ENCODE measurements around the gene A2ML1.
"Not testable (repeated sequence)": the region's sequence is repeated elsewhere in the genome, so short reads cannot be mapped to it uniquely, and the experiment has no call there.

The A2ML1 gene

DNA sequence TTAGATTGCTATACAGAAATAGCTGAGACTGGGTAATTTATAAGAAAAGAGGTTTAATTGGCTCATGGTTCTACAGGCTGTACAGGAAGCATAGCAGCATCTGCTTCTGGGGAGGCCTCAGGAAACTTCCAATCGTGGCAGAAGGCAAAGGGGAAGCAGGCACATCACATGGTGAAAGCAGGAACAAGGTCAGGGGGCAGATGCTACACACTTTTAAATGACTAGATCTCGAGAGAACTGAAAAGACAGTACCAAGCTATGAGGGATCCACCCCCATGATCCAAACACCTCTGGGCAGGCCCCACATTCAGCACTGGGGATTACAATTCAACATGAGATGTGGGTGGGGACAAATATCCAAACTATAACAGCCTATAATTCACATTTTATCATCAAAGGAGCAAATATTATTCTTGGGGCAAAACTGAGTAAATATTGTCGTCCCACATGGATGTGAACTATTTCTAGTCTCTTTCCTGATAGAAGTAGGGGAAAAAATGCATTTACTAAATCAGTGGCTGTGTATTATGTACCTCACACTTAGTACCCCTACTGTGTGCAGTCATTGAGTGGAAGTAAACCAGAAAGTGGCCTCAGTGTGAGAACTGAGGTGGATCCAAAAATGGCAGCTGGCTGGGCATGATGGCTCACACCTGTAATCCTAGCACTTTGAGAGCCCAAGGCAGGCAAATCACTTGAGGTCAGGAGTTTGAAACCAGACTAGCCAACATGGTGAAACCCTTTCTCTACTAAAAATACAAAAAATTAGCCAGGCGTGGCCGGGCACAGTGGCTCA is 25.4 kb upstream of the A2ML1 start:
- no peaks in the 10 kb centered on the region for H3K36me3 Mint-ChIP-seq (ENCODE audit: insufficient read depth)
- ATAC-seq (replicated peaks; ENCODE audit: extremely low read depth, poor library complexity, severe bottlenecking) (no peak), DNase-seq (ENCODE audit: low spot score in 2 of 2) (no peak)
- H3K4me1 Mint-ChIP-seq = no peaks in the 10 kb centered on the region
- H3K4me3 Mint-ChIP-seq = no peak overlapping the region
- no peak overlapping the region for H3K27ac Mint-ChIP-seq (ENCODE audit: low read depth)
- H3K9me3 Mint-ChIP-seq = no peaks in the 10 kb centered on the region
- peaks cover 13% of the 10 kb centered on the region for H3K27me3 Mint-ChIP-seq

DNA sequence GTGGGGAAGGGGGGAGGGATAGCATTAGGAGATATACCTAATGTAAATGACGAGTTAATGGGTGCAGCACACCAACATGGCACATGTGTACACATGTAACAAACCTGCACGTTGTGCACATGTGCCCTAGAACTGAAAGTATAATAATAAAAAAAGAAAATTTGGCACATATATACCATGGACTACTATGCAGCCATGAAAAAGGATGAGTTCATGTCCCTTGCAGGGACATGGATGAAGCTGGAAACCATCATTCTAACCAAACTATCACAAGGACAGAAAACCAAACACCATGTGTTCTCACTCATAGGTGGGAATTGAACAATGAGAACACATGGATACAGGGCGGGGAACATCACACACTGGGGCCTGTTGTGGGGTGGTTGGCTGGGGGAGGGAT is 21.2 kb upstream of the A2ML1 start:
- not testable (repeated sequence) for H3K4me1 Mint-ChIP-seq

GRCh38 chr12:8804833-8805232 is 17.6 kb upstream of the A2ML1 start:
- H3K36me3 Mint-ChIP-seq (ENCODE audit: insufficient read depth); H3K4me3 Mint-ChIP-seq; ATAC-seq (replicated peaks; ENCODE audit: extremely low read depth, poor library complexity, severe bottlenecking); DNase-seq (ENCODE audit: low spot score in 2 of 2); H3K4me1 Mint-ChIP-seq; H3K27ac Mint-ChIP-seq (ENCODE audit: low read depth); H3K9me3 Mint-ChIP-seq: not testable (repeated sequence)
- H3K27me3 Mint-ChIP-seq = peaks cover 18% of the 10 kb centered on the region

More for the DNA sequence above, 21.2 kb upstream of the A2ML1 start:
- H3K4me3 Mint-ChIP-seq; H3K9me3 Mint-ChIP-seq; H3K27ac Mint-ChIP-seq (ENCODE audit: low read depth); ATAC-seq (replicated peaks; ENCODE audit: extremely low read depth, poor library complexity, severe bottlenecking); H3K36me3 Mint-ChIP-seq (ENCODE audit: insufficient read depth); DNase-seq (ENCODE audit: low spot score in 2 of 2): not testable (repeated sequence)
- peaks cover 25% of the 10 kb centered on the region for H3K27me3 Mint-ChIP-seq

GRCh38 chr12:8805487-8805886 is 16.9 kb upstream of the A2ML1 start:
- not testable (repeated sequence) for H3K27ac Mint-ChIP-seq (ENCODE audit: low read depth); H3K36me3 Mint-ChIP-seq (ENCODE audit: insufficient read depth); H3K4me3 Mint-ChIP-seq; ATAC-seq (replicated peaks; ENCODE audit: extremely low read depth, poor library complexity, severe bottlenecking); H3K4me1 Mint-ChIP-seq; H3K9me3 Mint-ChIP-seq; DNase-seq (ENCODE audit: low spot score in 2 of 2)
- H3K27me3 Mint-ChIP-seq = peaks cover 18% of the 10 kb centered on the region

- H3K9me3 Mint-ChIP-seq; H3K4me3 Mint-ChIP-seq; ATAC-seq (replicated peaks; ENCODE audit: extremely low read depth, poor library complexity, severe bottlenecking); H3K27ac Mint-ChIP-seq (ENCODE audit: low read depth); H3K36me3 Mint-ChIP-seq (ENCODE audit: insufficient read depth); H3K4me1 Mint-ChIP-seq; DNase-seq (ENCODE audit: low spot score in 2 of 2): not testable (repeated sequence)
- peaks cover 18% of the 10 kb centered on the region for H3K27me3 Mint-ChIP-seq
Observed at GRCh38 chr12:8807084-8807483, 15.3 kb upstream of the A2ML1 start.

DNA sequence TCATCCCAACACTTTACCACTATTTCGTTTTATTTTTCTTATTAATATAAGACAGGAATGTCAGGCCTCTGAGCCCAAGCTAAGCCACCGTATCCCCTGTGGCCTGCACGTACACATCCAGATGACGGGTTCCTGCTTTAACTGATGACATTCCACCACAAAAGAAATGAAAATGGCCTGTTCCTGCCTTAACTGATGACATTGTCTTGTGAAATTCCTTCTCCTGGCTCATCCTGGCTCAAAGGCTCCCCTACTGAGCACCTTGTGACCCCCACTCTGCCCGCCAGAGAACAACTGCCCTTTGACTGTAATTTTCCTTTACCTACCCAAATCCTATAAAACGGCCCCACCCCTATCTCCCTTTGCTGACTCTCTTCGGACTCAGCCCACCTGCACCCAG is 12.3 kb upstream of the A2ML1 start:
- not testable (repeated sequence) for ATAC-seq (replicated peaks; ENCODE audit: extremely low read depth, poor library complexity, severe bottlenecking); H3K27ac Mint-ChIP-seq (ENCODE audit: low read depth); H3K4me3 Mint-ChIP-seq; H3K4me1 Mint-ChIP-seq; H3K9me3 Mint-ChIP-seq; DNase-seq (ENCODE audit: low spot score in 2 of 2); H3K36me3 Mint-ChIP-seq (ENCODE audit: insufficient read depth)
- H3K27me3 Mint-ChIP-seq = peaks cover 17% of the 10 kb centered on the region

DNA sequence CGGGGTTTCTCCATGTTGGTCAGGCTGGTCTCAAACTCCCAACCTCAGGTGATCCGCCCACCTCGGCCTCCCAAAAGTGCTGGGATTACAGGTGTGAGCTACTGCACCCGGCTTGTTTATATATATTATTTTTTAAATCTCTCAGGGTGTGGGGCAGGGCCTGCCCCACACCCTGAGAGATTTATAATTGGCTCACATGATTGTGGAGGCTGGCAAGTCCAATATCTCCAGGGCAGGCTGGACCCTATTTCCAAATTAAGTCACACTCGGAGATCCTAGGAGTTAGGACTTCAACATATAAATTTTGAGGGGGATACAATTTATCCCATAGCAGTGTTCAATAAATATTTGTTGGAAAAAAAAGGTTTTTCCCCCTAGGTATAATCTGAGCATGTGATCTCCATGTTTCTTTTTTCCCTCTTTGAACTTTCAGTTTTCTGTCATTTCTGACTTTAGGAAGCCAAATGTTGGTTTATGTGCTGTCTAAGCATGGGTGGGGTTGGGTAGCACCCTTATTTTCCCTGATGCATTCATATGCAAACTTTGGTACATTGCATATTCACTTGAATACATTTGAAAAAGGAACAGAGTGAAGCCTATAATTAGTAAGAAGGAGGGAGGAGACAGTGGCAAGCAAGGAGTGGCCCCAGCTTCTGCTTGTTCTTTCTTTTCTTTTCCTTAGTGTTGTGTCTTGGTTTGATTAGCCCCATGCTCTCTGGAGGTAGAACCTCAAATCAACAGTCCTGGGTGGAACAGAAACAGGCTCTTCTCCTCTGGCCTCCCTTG is 8.7 kb upstream of the A2ML1 start:
- DNase-seq (ENCODE audit: low spot score in 2 of 2) = no peak
- no peak for ATAC-seq (replicated peaks; ENCODE audit: extremely low read depth, poor library complexity, severe bottlenecking)
- Mint-ChIP-seq H3K9me3 (no peaks in the 10 kb centered on the region), H3K27me3 (no peaks in the 10 kb centered on the region), H3K4me3 (no peak overlapping the region), H3K36me3 (ENCODE audit: insufficient read depth) (peaks cover 2% of the 10 kb centered on the region), H3K27ac (ENCODE audit: low read depth) (no peak overlapping the region), H3K4me1 (no peaks in the 10 kb centered on the region)

- H3K27me3 Mint-ChIP-seq = no peaks in the 10 kb centered on the region
- H3K4me1 Mint-ChIP-seq = no peaks in the 10 kb centered on the region
- no peak for DNase-seq (ENCODE audit: low spot score in 2 of 2)
- no peak overlapping the region for H3K4me3 Mint-ChIP-seq
- no peak overlapping the region for H3K27ac Mint-ChIP-seq (ENCODE audit: low read depth)
- no peak for ATAC-seq (replicated peaks; ENCODE audit: extremely low read depth, poor library complexity, severe bottlenecking)
- H3K9me3 Mint-ChIP-seq = no peaks in the 10 kb centered on the region
- H3K36me3 Mint-ChIP-seq (ENCODE audit: insufficient read depth) = peaks cover 2% of the 10 kb centered on the region
Observed at GRCh38 chr12:8816448-8817050, 5.9 kb upstream of the A2ML1 start.

- H3K4me1 Mint-ChIP-seq = no peaks in the 10 kb centered on the region
- ATAC-seq (replicated peaks; ENCODE audit: extremely low read depth, poor library complexity, severe bottlenecking) (no peak), DNase-seq (ENCODE audit: low spot score in 2 of 2) (no peak)
- peaks cover 2% of the 10 kb centered on the region for H3K36me3 Mint-ChIP-seq (ENCODE audit: insufficient read depth)
- no peaks in the 10 kb centered on the region for H3K27me3 Mint-ChIP-seq
- no peak overlapping the region for H3K27ac Mint-ChIP-seq (ENCODE audit: low read depth)
- no peaks in the 10 kb centered on the region for H3K9me3 Mint-ChIP-seq
- H3K4me3 Mint-ChIP-seq = no peak overlapping the region
Observed at GRCh38 chr12:8817856-8818255, 4.6 kb upstream of the A2ML1 start.

DNA sequence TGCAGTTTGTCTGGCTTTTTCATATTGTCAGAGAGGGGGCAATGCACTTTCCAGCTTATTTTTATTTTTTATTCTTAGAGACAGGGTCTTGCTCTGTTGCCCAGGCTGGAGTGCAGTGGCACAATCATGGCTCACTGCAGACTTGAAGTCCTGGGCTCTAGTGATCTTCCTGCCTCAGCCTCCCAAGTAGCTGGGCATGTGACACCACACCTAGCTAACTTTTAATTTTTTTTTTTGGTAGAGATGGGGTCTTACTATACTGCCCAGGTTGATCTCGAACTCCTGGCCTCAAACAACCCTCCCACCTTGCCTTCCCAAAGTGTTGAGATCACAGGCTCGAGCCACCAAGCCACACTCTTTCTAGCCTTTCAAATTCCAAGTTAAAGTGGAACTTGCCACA is 3.9 kb upstream of the A2ML1 start:
- Mint-ChIP-seq H3K4me3 (no peak overlapping the region), H3K27ac (ENCODE audit: low read depth) (no peak overlapping the region), H3K36me3 (ENCODE audit: insufficient read depth) (peaks cover 2% of the 10 kb centered on the region), H3K9me3 (no peaks in the 10 kb centered on the region), H3K27me3 (peaks cover 2% of the 10 kb centered on the region), H3K4me1 (no peaks in the 10 kb centered on the region)
- DNase-seq (ENCODE audit: low spot score in 2 of 2) = no peak
- ATAC-seq (replicated peaks; ENCODE audit: extremely low read depth, poor library complexity, severe bottlenecking) = no peak

DNA sequence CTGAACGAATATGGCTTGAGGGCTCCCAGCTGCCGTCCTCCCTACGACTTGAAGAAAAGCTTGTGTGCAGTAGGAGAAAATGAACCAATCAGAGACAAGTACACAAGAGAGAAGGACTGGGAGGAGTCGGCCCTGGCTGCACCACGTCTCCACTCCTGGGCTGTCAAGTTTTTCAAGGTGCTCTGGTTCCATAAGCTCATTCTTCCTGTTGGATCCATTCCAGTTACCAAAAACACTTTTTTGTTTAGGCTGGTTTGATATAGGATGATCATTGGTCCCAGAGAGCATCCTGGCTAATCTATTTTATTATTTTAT is 2.8 kb upstream of the A2ML1 start:
- Mint-ChIP-seq H3K27ac (ENCODE audit: low read depth) (no peak overlapping the region), H3K4me3 (no peak overlapping the region), H3K4me1 (no peaks in the 10 kb centered on the region), H3K27me3 (peaks cover 13% of the 10 kb centered on the region), H3K9me3 (no peaks in the 10 kb centered on the region), H3K36me3 (ENCODE audit: insufficient read depth) (no peaks in the 10 kb centered on the region)
- ATAC-seq (replicated peaks; ENCODE audit: extremely low read depth, poor library complexity, severe bottlenecking) (no peak), DNase-seq (ENCODE audit: low spot score in 2 of 2) (no peak)

GRCh38 chr12:8820676-8821407 is 1.6 kb upstream of the A2ML1 start:
- H3K4me3 Mint-ChIP-seq; H3K36me3 Mint-ChIP-seq (ENCODE audit: insufficient read depth); H3K27ac Mint-ChIP-seq (ENCODE audit: low read depth); ATAC-seq (replicated peaks; ENCODE audit: extremely low read depth, poor library complexity, severe bottlenecking); H3K4me1 Mint-ChIP-seq; DNase-seq (ENCODE audit: low spot score in 2 of 2); H3K9me3 Mint-ChIP-seq: not testable (repeated sequence)
- peaks cover 26% of the 10 kb centered on the region for H3K27me3 Mint-ChIP-seq
